Measurements from ENCODE around the gene PLCH1.

DNA sequence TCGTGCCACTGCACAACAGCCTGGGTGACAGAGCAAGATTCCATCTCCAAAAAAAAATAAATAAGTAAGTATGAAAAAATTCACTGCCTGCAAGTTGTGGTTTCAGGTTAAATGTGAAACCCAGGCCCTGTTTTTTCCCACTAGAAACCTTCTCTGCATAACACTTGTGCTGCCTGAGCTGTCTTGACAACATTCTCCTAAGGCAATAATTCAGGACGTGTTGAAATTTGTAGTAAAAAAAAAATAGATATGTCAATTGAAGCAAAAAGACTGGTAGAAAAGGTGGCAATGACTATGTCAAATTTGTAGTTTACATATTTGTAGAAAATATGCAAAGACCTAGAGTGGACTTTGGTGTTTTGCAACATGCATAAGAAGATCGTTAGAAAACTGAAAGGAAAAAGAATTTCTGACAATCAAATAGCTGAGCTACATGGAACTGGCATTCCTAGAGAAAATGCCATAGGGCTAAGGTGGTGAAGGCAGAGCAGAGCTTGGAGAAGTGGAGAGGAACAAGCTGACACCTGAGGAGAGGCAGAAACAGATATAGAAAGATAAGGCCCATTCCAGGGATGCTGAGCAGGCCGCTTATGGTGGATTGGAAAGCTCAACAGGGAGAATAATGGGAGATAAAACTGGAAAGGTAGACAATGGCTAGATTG lies 150.2 kb downstream of the PLCH1 start:
- TF ChIP-seq, protein P1, sequence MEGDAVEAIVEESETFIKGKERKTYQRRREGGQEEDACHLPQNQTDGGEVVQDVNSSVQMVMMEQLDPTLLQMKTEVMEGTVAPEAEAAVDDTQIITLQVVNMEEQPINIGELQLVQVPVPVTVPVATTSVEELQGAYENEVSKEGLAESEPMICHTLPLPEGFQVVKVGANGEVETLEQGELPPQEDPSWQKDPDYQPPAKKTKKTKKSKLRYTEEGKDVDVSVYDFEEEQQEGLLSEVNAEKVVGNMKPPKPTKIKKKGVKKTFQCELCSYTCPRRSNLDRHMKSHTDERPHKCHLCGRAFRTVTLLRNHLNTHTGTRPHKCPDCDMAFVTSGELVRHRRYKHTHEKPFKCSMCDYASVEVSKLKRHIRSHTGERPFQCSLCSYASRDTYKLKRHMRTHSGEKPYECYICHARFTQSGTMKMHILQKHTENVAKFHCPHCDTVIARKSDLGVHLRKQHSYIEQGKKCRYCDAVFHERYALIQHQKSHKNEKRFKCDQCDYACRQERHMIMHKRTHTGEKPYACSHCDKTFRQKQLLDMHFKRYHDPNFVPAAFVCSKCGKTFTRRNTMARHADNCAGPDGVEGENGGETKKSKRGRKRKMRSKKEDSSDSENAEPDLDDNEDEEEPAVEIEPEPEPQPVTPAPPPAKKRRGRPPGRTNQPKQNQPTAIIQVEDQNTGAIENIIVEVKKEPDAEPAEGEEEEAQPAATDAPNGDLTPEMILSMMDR (IDR thresholded peaks at IDR 0.05; ENCODE audit: poor library complexity) = no peak
- TF ChIP-seq EZH2 (IDR thresholded peaks at IDR 0.05; ENCODE audit: borderline replicate concordance) (no peak), EZH2phosphoT487 (IDR thresholded peaks at IDR 0.05; ENCODE audit: low read depth, severe bottlenecking, unreplicated experiment) (no peak)

Data from hepatocyte (in vitro differentiated cells).